Fibroblast of lung (primary cell): ENCODE measurements around the gene MCAT. TPM values are rescaled to one million over a fixed set of nuclear protein-coding genes. Genes with fewer than 3 reads are reported as not detected.
A peak's percentile ranks its signal among the peaks of the same experiment; 100 is the strongest.

Experiments used
- DNase-seq, 2 donors: peaks; one replicate each; pipeline versions ENCODE4 v3.0.0 to v3.0.0-alpha.2; 2010; ENCODE audit warnings: low read depth in 2 of 2
- H2AFZ ChIP-seq: 2 replicates; pipeline ENCODE4 v1.5.1; 2012; ENCODE audit warnings: low read length, control low read depth, inconsistent platforms
- H3K27ac ChIP-seq: 2 replicates; pipeline ENCODE4 v1.5.1; 2011; ENCODE audit warnings: low read length, control low read depth; ENCODE audit not compliant: insufficient read depth
- H3K27me3 ChIP-seq: 2 replicates; pipeline ENCODE4 v1.5.1; 2011; ENCODE audit warnings: mild to moderate bottlenecking, low read length; ENCODE audit not compliant: control insufficient read depth, insufficient read depth
- H3K36me3 ChIP-seq: 2 replicates; pipeline ENCODE4 v1.5.1; 2011; ENCODE audit warnings: low read length; ENCODE audit not compliant: control insufficient read depth, insufficient read depth
- H3K4me1 ChIP-seq: 2 replicates; pipeline ENCODE4 v1.5.1; 2011; ENCODE audit warnings: low read length; ENCODE audit not compliant: control insufficient read depth, insufficient read depth; ENCODE audit errors: extremely low read depth
- H3K4me2 ChIP-seq: 2 replicates; pipeline ENCODE4 v1.5.1; 2011; ENCODE audit warnings: low read length, control low read depth; ENCODE audit not compliant: insufficient read depth; ENCODE audit errors: extremely low read depth
- H3K4me3 ChIP-seq, 4 experiments: fragments of 200-600 bp in 1 of 4; sonication (generic) in 1 of 4; replicated peaks in 1 of 4; 2 replicates each; pipeline ENCODE4 v1.5.1; 2011 to 2016; ENCODE audit warnings: low read length in 4 of 4, low read depth in 3 of 4, mild to moderate bottlenecking in 3 of 4, control low read depth in 2 of 4, inconsistent platforms in 1 of 4, mixed read lengths in 1 of 4; ENCODE audit not compliant: insufficient read depth in 1 of 4; ENCODE audit errors: control extremely low read depth in 1 of 4
- H3K79me2 ChIP-seq: 2 replicates; pipeline ENCODE4 v1.5.1; 2012; ENCODE audit warnings: mild to moderate bottlenecking, low read length, inconsistent platforms; ENCODE audit not compliant: control insufficient read depth, insufficient read depth
- H3K9ac ChIP-seq: 2 replicates; pipeline ENCODE4 v1.5.1; 2011; ENCODE audit warnings: mild to moderate bottlenecking, low read length, control low read depth; ENCODE audit not compliant: insufficient read depth
- H3K9me3 ChIP-seq: 2 replicates; pipeline ENCODE4 v1.5.1; 2012; ENCODE audit warnings: low read depth, low read length; ENCODE audit not compliant: control insufficient read depth, insufficient read depth
- H4K20me1 ChIP-seq: 2 replicates; pipeline ENCODE4 v1.5.1; 2011; ENCODE audit warnings: low read length; ENCODE audit not compliant: control insufficient read depth, insufficient read depth; ENCODE audit errors: extremely low read depth
- CTCF ChIP-seq, 2 donors: IDR thresholded peaks in 1 of 2; conservative IDR thresholded peaks in 1 of 2; 1 replicate in 1 of 2; 2 replicates in 1 of 2; pipeline ENCODE4 v1.5.1; 2011 to 2012; ENCODE audit warnings: low read length in 2 of 2, control low read depth in 1 of 2, inconsistent platforms in 1 of 2, low read depth in 1 of 2, mild to moderate bottlenecking in 1 of 2
- EZH2 ChIP-seq: IDR thresholded peaks from 2 replicates; pipeline ENCODE4 v1.5.1; 2012; ENCODE audit warnings: low read length, control low read depth, mild to moderate bottlenecking; ENCODE audit errors: missing control alignments
- polyA plus RNA-seq, 2 donors: library from polyadenylated mRNA; depleted of rRNA in 1 of 2; stranded (reverse) in 1 of 2; unstranded in 1 of 2; fragments of >200 nt; gene quantifications; 2 replicates each; pipeline ENCODE4 v1.2.1, GENCODE V29; 2011 to 2012; ENCODE audit warnings: missing spikeins in 1 of 2
- total RNA-seq: library from RNA; depleted of rRNA; stranded (reverse); fragments of >200 nt; gene quantifications from 2 replicates; pipeline ENCODE4 v1.2.1, GENCODE V29; 2014

The MCAT gene
- total and polyA plus RNA-seq, 2 donors (not counting 1 experiment from before 2014, with no cell fraction given): 8.4 to 9.3 TPM

- DNase-seq: peak in 1 of 2 donors; percentile 27
- H3K4me2 ChIP-seq: peak within 1 kb of the TSS; percentile 71
- H3K9me3 ChIP-seq: no peaks in the 10 kb centered on the region
- H3K4me3 ChIP-seq: peak within 1 kb of the TSS; percentile 21 to 44 (median 33)
- peaks cover 2% of the 10 kb centered on the region for H3K4me1 ChIP-seq
- no peak within 1 kb of the TSS for H3K9ac ChIP-seq
- H3K27me3 ChIP-seq: peaks cover 40% of the 10 kb centered on the region
- H2AFZ ChIP-seq: no peak within 1 kb of the TSS
- no peaks in the 10 kb centered on the region for H3K36me3 ChIP-seq
- H3K27ac ChIP-seq: no peak within 1 kb of the TSS
- H3K79me2 ChIP-seq: no peaks in the 10 kb centered on the region
- TF ChIP-seq EZH2 (peak; percentile 94), CTCF (conservative IDR thresholded peaks at IDR 0.05 in 1 of 2, IDR thresholded peaks at IDR 0.05 in 1 of 2; ENCODE audit: low read depth in 1 of 2, low read length in 2 of 2) (peak; percentile 14 to 28)
- H4K20me1 ChIP-seq: no peaks in the 10 kb centered on the region
Measured at GRCh38 chr22:43110444-43110926, 32.7 kb downstream of the MCAT start, which contains the start of gene BIK. BIK (plus strand) TSS chr22:43110750; CDS start chr22:43124023, 13,273 bp downstream.

GRCh38 chr22:43109921-43110443 lies 33.2 kb downstream of the MCAT start:
- Histone ChIP-seq H3K4me1 (peaks cover 2% of the 10 kb centered on the region), H3K27me3 (peaks cover 40% of the 10 kb centered on the region)
- no peak for DNase-seq

GRCh38 chr22:43109511-43109910 lies 33.7 kb downstream of the MCAT start:
- peaks cover 2% of the 10 kb centered on the region for H3K4me1 ChIP-seq
- H4K20me1 ChIP-seq: no peaks in the 10 kb centered on the region
- H2AFZ ChIP-seq: no peak overlapping the region
- no peak overlapping the region for H3K4me2 ChIP-seq
- H3K27ac ChIP-seq: no peak overlapping the region
- H3K9me3 ChIP-seq: no peaks in the 10 kb centered on the region
- H3K9ac ChIP-seq: no peak overlapping the region
- H3K79me2 ChIP-seq: no peaks in the 10 kb centered on the region
- H3K36me3 ChIP-seq: no peaks in the 10 kb centered on the region
- no peak for DNase-seq
- H3K4me3 ChIP-seq: no peak overlapping the region
- H3K27me3 ChIP-seq: peaks cover 37% of the 10 kb centered on the region
- TF ChIP-seq CTCF (conservative IDR thresholded peaks at IDR 0.05 in 1 of 2, IDR thresholded peaks at IDR 0.05 in 1 of 2; ENCODE audit: low read depth in 1 of 2, low read length in 2 of 2): no peak
- no peak for TF ChIP-seq EZH2

More at GRCh38 chr22:43109921-43110443, 33.2 kb downstream of the MCAT start:
- peak overlapping the region in 3 of 4 experiments; percentile 21 to 44 (median 39) for H3K4me3 ChIP-seq
- no peaks in the 10 kb centered on the region for H3K79me2 ChIP-seq
- TF ChIP-seq EZH2: no peak
- TF ChIP-seq CTCF (conservative IDR thresholded peaks at IDR 0.05 in 1 of 2, IDR thresholded peaks at IDR 0.05 in 1 of 2; ENCODE audit: low read depth in 1 of 2, low read length in 2 of 2): no peak
- no peak overlapping the region for H3K9ac ChIP-seq
- no peaks in the 10 kb centered on the region for H3K36me3 ChIP-seq
- peak overlapping the region; percentile 51 for H3K4me2 ChIP-seq
- no peaks in the 10 kb centered on the region for H3K9me3 ChIP-seq
- no peaks in the 10 kb centered on the region for H4K20me1 ChIP-seq
- no peak overlapping the region for H3K27ac ChIP-seq
- no peak overlapping the region for H2AFZ ChIP-seq
